BLaER1 treated with 17β-estradiol and CSF1 and Interleukin-3, amounts not matched to agents 10 nM and 100 nM (cell line): ENCODE results near the gene SF3B3.
"Not testable (repeated sequence)": the region's sequence is repeated elsewhere in the genome, so short reads cannot be mapped to it uniquely, and the experiment has no call there.

Experiments used
- H3K27ac ChIP-seq, 11 experiments: shearing (Covaris generic); formaldehyde crosslinking; 2 replicates each; pipeline ENCODE4 v1.8.1; 2022
- H3K27me3 ChIP-seq, 11 experiments: shearing (Covaris generic); formaldehyde crosslinking; 2 replicates each; pipeline ENCODE4 v1.8.1; 2022
- H3K36me3 ChIP-seq, 11 experiments: shearing (Covaris generic); formaldehyde crosslinking; 2 replicates each; pipeline ENCODE4 v1.8.1; 2022
- H3K4me1 ChIP-seq, 10 experiments: shearing (Covaris generic); formaldehyde crosslinking; 2 replicates each; pipeline ENCODE4 v1.8.1; 2022
- H3K4me2 ChIP-seq, 11 experiments: shearing (Covaris generic); formaldehyde crosslinking; 2 replicates each; pipeline ENCODE4 v1.8.1; 2022
- H3K4me3 ChIP-seq, 10 experiments: shearing (Covaris generic); formaldehyde crosslinking; 2 replicates each; pipeline ENCODE4 v1.8.1; 2022
- H3K9ac ChIP-seq, 11 experiments: shearing (Covaris generic); formaldehyde crosslinking; 2 replicates each; pipeline ENCODE4 v1.8.1; 2022
- H3K9me3 ChIP-seq, 11 experiments: shearing (Covaris generic); formaldehyde crosslinking; replicated peaks in 1 of 11; 2 replicates each; pipeline ENCODE4 v1.8.1; 2022
- H4K20me1 ChIP-seq, 11 experiments: shearing (Covaris generic); formaldehyde crosslinking; 2 replicates each; pipeline ENCODE4 v1.8.1; 2022
- Cebpa-rat ChIP-seq, 11 experiments: shearing (Covaris generic); IDR thresholded peaks; 2 replicates each; pipeline ENCODE4 v1.8.1; 2022

The SF3B3 gene

DNA sequence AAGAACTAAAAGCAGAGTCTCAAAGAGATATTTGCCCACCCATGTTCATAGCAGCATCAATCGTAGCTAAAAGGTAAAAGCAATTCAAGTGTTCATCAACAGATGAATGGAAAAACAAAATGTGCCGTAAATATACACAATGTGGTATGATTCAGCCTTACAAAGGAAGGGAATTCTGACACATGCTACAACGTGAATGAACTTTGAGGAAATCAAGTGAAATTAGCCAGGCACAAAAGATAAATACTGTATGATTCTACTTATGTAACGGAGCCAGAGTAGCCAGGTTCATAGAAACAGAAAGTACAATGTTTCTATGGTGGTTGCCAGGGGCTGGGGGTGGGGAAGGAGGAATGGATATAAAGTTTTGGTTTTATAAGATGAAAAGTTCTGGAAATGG is 64.9 kb downstream of the SF3B3 start:
- Histone ChIP-seq H3K4me2 (no peak overlapping the region), H3K4me3 (no peak overlapping the region), H3K9me3 (no peaks in the 10 kb centered on the region), H3K27me3 (no peaks in the 10 kb centered on the region), H3K9ac (no peak overlapping the region), H3K36me3 (no peaks in the 10 kb centered on the region), H4K20me1 (no peaks in the 10 kb centered on the region), H3K27ac (no peak overlapping the region), H3K4me1 (peaks cover 0 to 7% (median 4%) of the 10 kb centered on the region in 10 experiments; a peak in 8 of 20 replicates)
- TF ChIP-seq Cebpa-rat (IDR thresholded peaks at IDR 0.05), result no peak

DNA sequence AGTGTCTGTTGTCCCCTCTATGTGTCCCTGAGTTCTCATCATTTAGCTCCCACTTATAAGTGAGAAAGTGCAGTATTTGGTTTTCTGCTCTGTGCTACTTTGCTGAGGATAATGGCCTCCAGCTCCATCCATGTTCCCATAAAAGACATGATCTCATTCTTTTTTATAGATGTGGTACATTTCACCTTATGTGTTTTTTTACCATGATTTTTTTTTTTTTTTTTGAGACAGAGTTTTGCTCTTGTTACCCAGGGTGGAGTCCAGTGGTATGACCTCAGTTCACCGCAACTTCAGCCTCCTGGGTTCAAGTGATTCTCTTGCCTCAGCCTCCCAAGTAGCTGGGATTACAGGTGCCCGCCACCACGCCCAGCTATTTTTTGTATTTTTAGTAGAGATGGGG is 65.8 kb downstream of the SF3B3 start:
- H3K9me3 ChIP-seq, H3K4me3 ChIP-seq, H4K20me1 ChIP-seq, H3K36me3 ChIP-seq, H3K27me3 ChIP-seq, H3K4me1 ChIP-seq, H3K27ac ChIP-seq, H3K9ac ChIP-seq, H3K4me2 ChIP-seq: not testable (repeated sequence)

DNA sequence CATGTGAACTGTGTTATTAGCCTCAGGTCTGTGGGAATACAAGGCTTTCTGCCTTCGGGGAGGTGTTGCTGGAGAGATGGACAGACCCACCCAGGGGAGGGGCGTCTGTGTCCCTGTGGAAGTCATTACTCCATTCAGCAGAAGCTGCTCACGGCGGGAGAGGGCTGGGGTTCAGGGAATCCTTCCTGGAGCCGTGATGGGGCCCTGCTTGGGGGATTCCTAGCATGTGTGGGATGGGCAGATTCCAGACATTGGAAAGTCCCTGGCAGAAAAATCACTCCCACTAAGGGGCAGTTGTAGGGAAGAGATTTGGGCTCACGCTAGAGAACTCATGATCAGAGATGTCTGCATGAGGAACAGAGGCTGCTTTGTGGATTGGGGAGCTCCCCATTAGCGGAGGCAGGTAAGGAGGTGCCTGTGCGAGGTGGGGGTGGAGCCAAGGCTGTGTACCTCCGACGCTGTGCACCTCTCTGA is 66.4 kb downstream of the SF3B3 start:
- H4K20me1 ChIP-seq, result no peaks in the 10 kb centered on the region
- H3K4me1 ChIP-seq, result peaks cover 0 to 7% (median 4%) of the 10 kb centered on the region in 10 experiments; a peak in 8 of 20 replicates
- TF ChIP-seq Cebpa-rat (IDR thresholded peaks at IDR 0.05), result no peak
- no peaks in the 10 kb centered on the region for H3K27me3 ChIP-seq
- H3K9me3 ChIP-seq, result no peaks in the 10 kb centered on the region
- no peak overlapping the region for H3K27ac ChIP-seq
- H3K4me2 ChIP-seq, result no peak overlapping the region
- H3K4me3 ChIP-seq, result no peak overlapping the region
- no peak overlapping the region for H3K9ac ChIP-seq
- H3K36me3 ChIP-seq, result no peaks in the 10 kb centered on the region

DNA sequence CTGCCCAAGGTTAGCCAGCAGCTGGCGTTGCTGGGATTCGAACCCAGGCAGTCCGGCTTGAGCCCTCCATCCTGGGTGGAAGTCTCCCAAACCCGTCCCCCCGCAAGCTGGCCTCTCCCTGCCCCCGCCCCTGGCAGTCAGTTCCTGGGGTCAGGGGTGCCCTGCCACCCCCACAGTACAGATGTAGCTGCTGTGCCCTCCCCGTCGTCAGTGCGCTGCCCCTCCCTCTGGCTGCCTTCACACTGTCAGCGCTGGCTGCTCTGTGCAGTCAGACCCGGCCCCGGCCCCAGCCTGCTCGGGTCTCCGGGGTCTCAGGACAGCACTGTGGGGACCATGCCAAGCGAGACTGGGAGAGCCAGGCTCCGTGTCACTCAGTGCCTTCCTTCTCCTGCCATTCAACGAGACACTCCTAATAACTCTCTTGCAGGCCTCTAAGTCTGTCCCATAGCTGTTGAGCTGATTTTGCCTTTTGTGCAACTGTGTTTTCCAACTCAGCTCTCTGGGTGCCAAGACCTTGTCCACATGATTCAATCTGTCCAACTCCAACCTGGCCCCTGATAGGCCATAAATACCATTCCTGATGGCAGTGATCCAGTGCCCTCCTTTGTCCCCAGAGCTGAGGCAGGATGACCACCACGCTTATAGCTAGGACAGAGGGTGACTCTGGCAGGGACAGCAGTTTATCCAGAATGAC is 67.3 kb downstream of the SF3B3 start:
- Histone ChIP-seq H3K4me2 (no peak overlapping the region), H3K4me3 (no peak overlapping the region), H3K27me3 (no peaks in the 10 kb centered on the region), H3K9ac (no peak overlapping the region), H3K27ac (no peak overlapping the region), H4K20me1 (no peaks in the 10 kb centered on the region), H3K4me1 (peaks cover 0 to 7% (median 4%) of the 10 kb centered on the region in 10 experiments; a peak in 8 of 20 replicates), H3K36me3 (no peaks in the 10 kb centered on the region), H3K9me3 (no peaks in the 10 kb centered on the region)
- TF ChIP-seq Cebpa-rat (IDR thresholded peaks at IDR 0.05), result no peak

DNA sequence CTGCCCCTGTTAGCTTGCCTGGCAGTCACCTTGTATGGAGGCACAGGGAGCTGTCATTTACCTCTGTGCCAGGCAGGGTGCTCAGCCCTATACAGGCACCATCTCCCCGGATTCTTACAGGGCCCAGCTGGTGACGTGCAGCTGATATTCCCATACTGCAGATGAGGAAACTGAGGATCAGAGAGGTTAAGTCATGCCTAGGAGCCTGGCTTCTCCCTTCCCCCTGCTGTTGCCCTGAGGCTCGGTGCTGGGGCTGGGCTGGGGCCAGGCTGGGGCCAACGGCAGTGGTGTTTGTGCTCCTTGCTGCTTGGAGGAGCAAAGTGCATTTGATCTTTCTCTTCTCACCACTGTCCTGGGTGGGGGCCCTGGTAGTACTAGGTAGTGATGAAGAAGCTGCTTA is 68.0 kb downstream of the SF3B3 start:
- H3K9ac ChIP-seq, result no peak overlapping the region
- H3K36me3 ChIP-seq, result no peaks in the 10 kb centered on the region
- peaks cover 0 to 7% (median 4%) of the 10 kb centered on the region in 10 experiments; a peak in 8 of 20 replicates for H3K4me1 ChIP-seq
- no peak overlapping the region for H3K27ac ChIP-seq
- H3K4me3 ChIP-seq, result no peak overlapping the region
- no peaks in the 10 kb centered on the region for H3K9me3 ChIP-seq
- no peaks in the 10 kb centered on the region for H3K27me3 ChIP-seq
- H4K20me1 ChIP-seq, result no peaks in the 10 kb centered on the region
- no peak for TF ChIP-seq Cebpa-rat (IDR thresholded peaks at IDR 0.05)
- H3K4me2 ChIP-seq, result no peak overlapping the region

DNA sequence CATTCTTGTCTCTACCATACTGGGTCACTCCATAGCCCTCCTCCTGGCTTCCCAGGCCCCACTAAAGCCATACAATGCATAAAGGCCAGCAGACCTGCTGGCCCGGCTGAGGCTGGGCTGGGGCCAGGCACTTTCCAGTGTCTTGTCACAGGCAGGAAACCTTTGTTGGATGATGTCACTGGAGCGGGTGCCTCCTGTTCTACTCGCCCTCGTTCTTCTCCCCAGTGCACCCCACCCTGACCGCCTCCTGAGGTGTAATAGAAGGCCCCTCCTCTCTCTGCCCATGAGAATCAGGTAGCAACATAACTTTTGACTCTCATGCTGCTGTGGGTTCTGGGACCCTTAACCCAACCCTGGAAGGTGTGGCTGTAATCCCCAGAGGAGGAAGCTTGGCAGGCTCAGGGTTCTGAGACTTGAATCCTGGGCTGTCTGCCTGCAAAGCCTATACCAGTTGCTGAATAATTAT is 68.5 kb downstream of the SF3B3 start:
- no peak overlapping the region for H3K9ac ChIP-seq

DNA sequence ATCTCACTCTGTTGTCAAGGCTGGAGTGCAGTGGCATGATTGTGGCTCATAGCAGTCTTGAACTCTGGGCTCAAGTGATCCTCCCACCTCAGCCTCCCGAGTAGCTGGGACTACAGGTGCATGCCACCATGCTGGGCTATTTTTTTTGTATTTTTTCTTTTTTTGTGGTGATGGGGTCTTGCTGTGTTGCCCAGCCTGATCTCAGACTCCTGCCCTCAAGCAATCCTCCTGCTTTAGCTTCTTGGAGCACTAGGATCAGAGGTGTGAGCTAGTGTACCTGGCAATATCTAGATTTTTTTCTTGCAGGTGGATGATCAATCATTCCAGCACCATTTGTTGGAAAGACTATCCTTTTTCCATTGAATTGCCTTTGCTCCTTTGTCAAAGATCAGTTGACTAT is 69.9 kb downstream of the SF3B3 start:
- Histone ChIP-seq H3K4me2 (no peak overlapping the region), H3K4me3 (no peak overlapping the region), H4K20me1 (no peaks in the 10 kb centered on the region), H3K4me1 (peaks cover 0 to 7% (median 4%) of the 10 kb centered on the region in 10 experiments; a peak in 8 of 20 replicates), H3K27me3 (no peaks in the 10 kb centered on the region), H3K9ac (no peak overlapping the region), H3K36me3 (no peaks in the 10 kb centered on the region), H3K9me3 (no peaks in the 10 kb centered on the region), H3K27ac (no peak overlapping the region)
- TF ChIP-seq Cebpa-rat (IDR thresholded peaks at IDR 0.05), result no peak

More for the DNA sequence above, 68.5 kb downstream of the SF3B3 start:
- Histone ChIP-seq H3K27me3 (no peaks in the 10 kb centered on the region), H3K36me3 (no peaks in the 10 kb centered on the region), H3K27ac (no peak overlapping the region), H4K20me1 (no peaks in the 10 kb centered on the region), H3K9me3 (no peaks in the 10 kb centered on the region), H3K4me2 (peak overlapping the region in 7 of 11 experiments; percentile 2 to 44 (median 28); a peak in 5 of 22 replicates), H3K4me1 (peaks cover 0 to 7% (median 4%) of the 10 kb centered on the region in 10 experiments; a peak in 8 of 20 replicates), H3K4me3 (no peak overlapping the region)
- TF ChIP-seq Cebpa-rat (IDR thresholded peaks at IDR 0.05), result no peak

DNA sequence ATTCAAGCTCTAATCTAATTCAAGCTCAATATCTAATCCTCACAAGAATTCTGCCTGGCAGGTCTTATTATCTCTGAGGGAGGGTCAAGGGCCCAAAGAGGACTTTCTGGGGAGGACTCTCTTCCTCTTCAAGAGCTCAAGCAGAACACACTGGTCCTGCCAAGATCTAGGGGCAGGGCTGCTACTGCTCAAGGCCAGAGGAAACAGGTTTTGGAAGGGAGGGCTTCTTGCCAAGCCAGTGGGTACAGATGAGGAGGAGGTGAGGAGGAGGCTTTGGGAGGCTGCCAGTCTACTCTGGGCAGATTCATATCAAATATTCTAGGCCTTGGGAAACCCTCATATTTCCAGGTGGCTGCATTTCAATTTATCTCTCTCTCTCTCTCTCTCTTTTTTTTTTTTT is 71.0 kb downstream of the SF3B3 start:
- TF ChIP-seq Cebpa-rat (IDR thresholded peaks at IDR 0.05), result no peak
- Histone ChIP-seq H3K4me2 (no peak overlapping the region), H3K4me1 (peaks cover 0 to 7% (median 4%) of the 10 kb centered on the region in 10 experiments; a peak in 8 of 20 replicates), H3K27ac (no peak overlapping the region), H3K4me3 (no peak overlapping the region), H3K9ac (no peak overlapping the region), H3K36me3 (no peaks in the 10 kb centered on the region), H4K20me1 (no peaks in the 10 kb centered on the region), H3K9me3 (no peaks in the 10 kb centered on the region), H3K27me3 (no peaks in the 10 kb centered on the region)

DNA sequence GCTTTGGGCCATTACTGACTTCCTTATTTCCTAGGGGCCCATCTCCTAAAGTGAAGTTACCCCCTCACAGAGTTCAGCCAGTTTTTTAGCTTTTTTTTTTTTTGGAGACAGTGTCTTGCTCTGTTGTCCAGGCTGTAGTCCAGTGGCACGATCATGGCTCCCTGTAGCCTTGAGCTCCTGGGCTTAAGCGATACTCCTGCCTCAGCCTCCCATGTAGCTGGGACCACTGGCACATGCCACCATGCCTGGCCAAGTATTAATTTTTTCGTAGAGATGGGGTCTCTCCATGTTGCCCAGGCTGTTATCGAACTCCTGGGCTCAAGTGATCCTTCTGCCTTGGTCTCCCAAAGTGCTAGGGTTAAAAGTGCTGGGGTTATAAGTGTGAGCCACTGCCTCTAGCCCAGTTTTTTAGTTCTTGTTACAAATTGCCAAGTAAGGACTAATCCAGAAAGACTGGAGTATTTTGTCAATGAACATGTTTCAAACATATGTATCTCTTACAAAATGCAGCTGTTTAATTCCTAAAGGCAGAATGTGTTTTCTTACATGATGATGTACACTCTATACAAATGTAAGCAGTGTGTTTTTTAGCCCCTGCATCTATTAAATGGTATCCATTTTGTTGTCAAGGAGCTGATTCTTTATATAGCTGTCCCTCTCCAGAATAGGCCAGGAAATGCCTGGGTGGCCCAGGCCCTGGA is 73.7 kb downstream of the SF3B3 start:
- H3K4me1 ChIP-seq, result peaks cover 0 to 3% (median under 1%) of the 10 kb centered on the region in 10 experiments; a peak in 8 of 20 replicates
- no peak overlapping the region for H3K27ac ChIP-seq
- H3K27me3 ChIP-seq, result no peaks in the 10 kb centered on the region
- no peaks in the 10 kb centered on the region for H3K36me3 ChIP-seq
- H3K9ac ChIP-seq, result no peak overlapping the region
- no peak overlapping the region for H3K4me3 ChIP-seq
- no peaks in the 10 kb centered on the region for H4K20me1 ChIP-seq
- TF ChIP-seq Cebpa-rat (IDR thresholded peaks at IDR 0.05), result no peak
- H3K9me3 ChIP-seq, result no peaks in the 10 kb centered on the region
- H3K4me2 ChIP-seq, result no peak overlapping the region
